GM12874 (cell line): Measurements from ENCODE around the gene CADM1.

Experiments used
- TF ChIP-seq, protein P1 (sequence below): IDR thresholded peaks from 2 replicates; pipeline ENCODE4 v1.5.1; 2011; ENCODE audit warnings: low read depth, mild to moderate bottlenecking, control low read depth, low read length, moderate library complexity; ENCODE audit not compliant: insufficient read depth

CADM1 gene

DNA sequence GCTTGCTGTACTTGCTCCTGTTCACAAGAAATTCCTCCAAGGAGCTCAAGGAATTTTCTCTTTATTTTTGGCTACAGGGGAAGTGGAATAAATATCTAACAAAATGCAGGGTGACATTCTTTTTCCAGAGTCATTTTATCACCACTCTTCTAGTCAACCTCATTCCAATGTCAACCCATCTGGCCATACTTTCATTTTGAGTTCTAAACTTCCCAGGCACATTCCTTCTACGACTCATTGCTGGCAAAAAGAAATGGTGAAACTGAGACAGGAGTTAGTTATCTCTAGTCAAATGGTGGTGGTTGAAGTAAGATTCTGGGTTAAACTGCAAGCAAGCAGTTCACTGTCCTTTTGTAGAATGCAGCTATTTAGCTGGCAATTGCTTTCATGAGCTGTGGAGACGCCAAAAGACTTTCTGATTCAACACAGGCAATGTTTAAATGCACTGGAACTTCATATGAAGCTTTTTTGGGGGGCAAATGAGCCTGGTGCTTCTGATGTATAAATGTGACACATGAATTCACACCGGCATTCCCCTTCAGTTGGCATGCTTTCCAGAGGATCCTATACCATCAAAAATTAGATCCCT lies 304.6 kb downstream of the CADM1 start:
- TF ChIP-seq, protein P1, sequence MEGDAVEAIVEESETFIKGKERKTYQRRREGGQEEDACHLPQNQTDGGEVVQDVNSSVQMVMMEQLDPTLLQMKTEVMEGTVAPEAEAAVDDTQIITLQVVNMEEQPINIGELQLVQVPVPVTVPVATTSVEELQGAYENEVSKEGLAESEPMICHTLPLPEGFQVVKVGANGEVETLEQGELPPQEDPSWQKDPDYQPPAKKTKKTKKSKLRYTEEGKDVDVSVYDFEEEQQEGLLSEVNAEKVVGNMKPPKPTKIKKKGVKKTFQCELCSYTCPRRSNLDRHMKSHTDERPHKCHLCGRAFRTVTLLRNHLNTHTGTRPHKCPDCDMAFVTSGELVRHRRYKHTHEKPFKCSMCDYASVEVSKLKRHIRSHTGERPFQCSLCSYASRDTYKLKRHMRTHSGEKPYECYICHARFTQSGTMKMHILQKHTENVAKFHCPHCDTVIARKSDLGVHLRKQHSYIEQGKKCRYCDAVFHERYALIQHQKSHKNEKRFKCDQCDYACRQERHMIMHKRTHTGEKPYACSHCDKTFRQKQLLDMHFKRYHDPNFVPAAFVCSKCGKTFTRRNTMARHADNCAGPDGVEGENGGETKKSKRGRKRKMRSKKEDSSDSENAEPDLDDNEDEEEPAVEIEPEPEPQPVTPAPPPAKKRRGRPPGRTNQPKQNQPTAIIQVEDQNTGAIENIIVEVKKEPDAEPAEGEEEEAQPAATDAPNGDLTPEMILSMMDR, result no peak

DNA sequence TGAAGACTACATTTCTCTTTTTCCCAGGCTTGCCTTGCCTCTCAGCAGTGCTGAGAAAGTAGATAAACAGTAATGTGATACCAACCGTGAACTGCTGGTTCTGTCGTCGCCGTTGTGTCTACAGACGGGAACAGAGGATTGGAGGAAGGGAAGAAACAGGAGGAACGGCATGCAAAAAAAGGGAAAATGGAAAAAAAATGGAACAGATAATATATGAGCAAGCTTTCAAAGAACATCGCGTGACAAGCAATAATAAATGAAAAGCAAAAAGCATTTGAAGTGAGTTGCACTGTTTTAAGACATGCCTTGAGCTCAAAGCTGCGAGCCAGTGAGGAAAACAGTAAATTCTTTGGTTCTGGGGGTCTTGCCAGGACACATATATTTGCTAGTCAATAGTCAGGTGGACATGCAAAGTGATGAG lies 305.9 kb downstream of the CADM1 start:
- TF ChIP-seq, protein P1, result no peak

DNA sequence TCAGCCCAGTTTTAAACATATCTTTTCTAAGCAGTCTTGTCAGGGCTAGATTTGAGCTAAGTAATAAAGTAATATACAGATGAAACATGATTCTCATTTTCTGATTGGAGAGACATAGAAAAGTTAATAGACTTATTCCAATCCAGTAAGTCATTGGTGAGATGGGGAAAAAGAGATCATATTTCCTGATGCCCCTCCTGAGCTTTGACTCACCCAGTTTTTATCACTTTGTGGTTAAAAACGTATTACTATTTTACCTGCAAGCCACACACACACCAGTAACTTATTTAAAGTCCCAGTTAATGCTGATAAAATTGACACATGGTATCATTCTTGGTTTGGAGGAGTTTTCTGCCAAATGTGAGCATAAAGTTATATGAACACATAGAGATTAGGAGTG lies 306.8 kb downstream of the CADM1 start:
- TF ChIP-seq, protein P1, result no peak

DNA sequence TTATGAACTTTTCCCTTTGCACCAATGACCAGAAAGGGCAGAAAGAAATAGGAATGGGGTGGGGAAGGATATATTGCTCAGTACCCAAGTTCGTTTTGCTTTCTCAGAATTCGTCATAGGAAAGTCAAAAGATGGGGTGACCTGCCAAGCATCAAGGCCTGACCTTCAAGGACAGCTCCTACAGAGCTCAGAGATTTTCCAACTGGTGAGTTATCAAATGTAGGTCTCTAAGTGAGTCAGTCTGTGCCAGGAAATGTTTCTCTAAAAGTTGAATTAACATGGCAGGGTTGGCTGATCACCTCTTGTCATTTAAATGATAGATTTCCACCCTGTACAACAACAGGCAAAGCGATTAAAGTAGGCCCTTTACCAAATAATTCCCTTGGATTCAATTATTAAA lies 307.2 kb downstream of the CADM1 start:
- TF ChIP-seq, protein P1, result no peak

DNA sequence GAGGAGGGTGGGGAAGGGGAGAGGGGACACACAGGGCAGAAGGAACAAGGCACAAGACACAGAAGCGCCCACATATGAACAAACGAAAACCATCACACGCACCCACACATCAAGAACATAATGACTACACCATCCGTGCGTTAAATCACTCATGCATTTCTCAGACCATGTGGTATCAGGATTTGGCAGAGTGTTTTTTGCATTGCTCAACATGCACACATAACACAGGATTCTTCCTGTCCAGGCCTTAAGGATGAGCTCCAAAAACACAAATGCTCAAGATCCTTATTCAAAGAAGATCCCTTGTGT lies 309.5 kb downstream of the CADM1 start:
- TF ChIP-seq, protein P1, result no peak

DNA sequence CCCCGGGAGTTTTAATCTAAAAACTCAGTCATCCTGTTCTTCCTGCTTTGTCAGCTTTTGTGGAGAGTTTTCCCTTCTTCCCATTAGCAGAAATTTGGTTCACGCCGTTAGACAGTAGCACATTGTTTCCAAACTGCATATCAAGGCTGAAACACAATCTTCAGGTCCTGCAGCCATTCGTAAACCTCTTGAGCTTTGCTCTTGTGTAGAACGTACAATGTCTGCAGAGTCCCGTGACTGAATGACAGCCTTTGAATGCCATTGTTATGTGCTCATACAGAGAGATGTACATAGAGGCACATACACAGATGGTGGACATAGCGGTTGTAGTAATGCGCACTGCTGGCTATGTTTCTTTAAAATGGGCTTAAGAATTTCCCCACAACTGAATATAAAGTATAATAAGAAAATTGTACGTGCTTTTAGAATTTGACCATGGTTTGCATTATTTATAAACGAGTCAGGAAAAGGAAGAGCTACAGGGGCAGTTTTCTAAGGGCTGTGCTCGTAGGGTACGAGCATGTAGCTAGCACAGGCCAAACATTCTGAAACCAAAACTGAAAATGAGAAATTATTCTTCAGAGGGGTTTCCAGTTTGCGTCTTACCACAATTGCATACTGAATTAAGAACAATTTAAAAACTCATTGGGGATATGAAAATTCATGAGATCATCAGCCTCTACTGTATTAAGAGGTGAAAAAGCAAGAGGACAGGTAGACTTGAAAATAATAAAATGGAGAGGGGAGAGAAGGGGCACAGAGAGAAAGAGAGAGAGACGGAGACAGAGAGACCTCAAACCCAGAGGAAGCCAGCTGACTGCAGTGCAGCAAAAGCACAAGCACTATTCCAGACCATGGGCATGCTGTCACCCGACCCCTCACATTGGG lies 310.1 kb downstream of the CADM1 start:
- TF ChIP-seq, protein P1, result no peak

DNA sequence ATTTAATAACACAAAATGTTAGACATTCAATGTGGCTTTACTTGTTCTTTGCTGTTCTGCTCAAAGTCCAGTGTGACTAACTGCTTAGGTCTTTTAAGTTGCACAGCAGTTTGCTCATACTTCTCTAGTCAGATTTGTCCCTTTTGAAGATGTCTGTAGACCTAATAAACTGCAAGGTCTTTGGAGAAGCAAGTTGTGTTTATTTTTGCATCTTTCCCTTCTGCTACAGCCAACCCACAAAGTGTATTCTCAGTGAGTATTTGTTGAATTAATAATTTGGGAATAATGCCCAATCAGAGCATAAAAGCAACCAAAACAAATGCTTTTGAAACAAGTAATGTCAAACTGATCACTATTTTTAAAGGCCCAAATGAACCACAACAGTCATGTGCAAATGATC lies 312.5 kb downstream of the CADM1 start:
- TF ChIP-seq, protein P1, result no peak
